MM.1S (cell line): Measurements from ENCODE around the gene PALB2.

Experiments
- DNase-seq: peaks from one replicate; pipeline ENCODE4 v3.0.0-alpha.2; 2015
- H2AFZ ChIP-seq: fragments of 300-600 bp; sonication (generic); 2 replicates; pipeline ENCODE4 v1.6.0; 2016; ENCODE audit warnings: antibody characterized with exemption, low read length
- H3F3A ChIP-seq: fragments of 300-600 bp; sonication (generic); 2 replicates; pipeline ENCODE4 v1.6.1; 2016; ENCODE audit warnings: mild to moderate bottlenecking, antibody characterized with exemption, low read length, moderate library complexity, mixed read lengths; ENCODE audit not compliant: insufficient read depth
- H3K27ac ChIP-seq: fragments of 300-600 bp; sonication (generic); 2 replicates; pipeline ENCODE4 v1.5.1; 2016; ENCODE audit warnings: mild to moderate bottlenecking, low read length
- H3K27me3 ChIP-seq: fragments of 300-600 bp; sonication (generic); replicated peaks from 2 replicates; pipeline ENCODE4 v1.6.0; 2016; ENCODE audit warnings: low read length; ENCODE audit not compliant: insufficient read depth
- H3K36me3 ChIP-seq: fragments of 300-600 bp; sonication (generic); replicated peaks from 2 replicates; pipeline ENCODE4 v1.6.1; 2016; ENCODE audit warnings: mild to moderate bottlenecking, low read length, mixed read lengths; ENCODE audit not compliant: insufficient read depth
- H3K4me1 ChIP-seq: fragments of 300-600 bp; sonication (generic); 2 replicates; pipeline ENCODE4 v1.6.1; 2016; ENCODE audit warnings: low read length, mixed read lengths
- H3K4me2 ChIP-seq: fragments of 300-600 bp; sonication (generic); 2 replicates; pipeline ENCODE4 v1.6.0; 2016; ENCODE audit warnings: low read depth, low read length
- H3K4me3 ChIP-seq: fragments of 300-600 bp; sonication (generic); 2 replicates; pipeline ENCODE4 v1.5.1; 2016; ENCODE audit warnings: low read length, mixed read lengths
- H3K79me2 ChIP-seq: fragments of 300-600 bp; sonication (generic); 2 replicates; pipeline ENCODE4 v1.6.1; 2016; ENCODE audit warnings: mixed run types, low read length, mixed read lengths
- H3K9ac ChIP-seq: fragments of 300-600 bp; sonication (generic); 2 replicates; pipeline ENCODE4 v1.6.1; 2016; ENCODE audit warnings: low read length, mixed read lengths
- H3K9me2 ChIP-seq: fragments of 300-600 bp; sonication (generic); replicated peaks from 2 replicates; pipeline ENCODE4 v1.6.1; 2016; ENCODE audit warnings: mild to moderate bottlenecking, low read length, mixed read lengths; ENCODE audit not compliant: insufficient read depth
- H3K9me3 ChIP-seq: fragments of 300-600 bp; sonication (generic); replicated peaks from 2 replicates; pipeline ENCODE4 v1.6.1; 2016; ENCODE audit warnings: mild to moderate bottlenecking, low read length, mixed read lengths; ENCODE audit not compliant: insufficient read depth
- H4K20me1 ChIP-seq: fragments of 300-600 bp; sonication (generic); 2 replicates; pipeline ENCODE4 v1.6.1; 2016; ENCODE audit warnings: mild to moderate bottlenecking, low read length, moderate library complexity, mixed read lengths; ENCODE audit not compliant: insufficient read depth
- EZH2 ChIP-seq: fragments of 300-600 bp; sonication (generic); optimal IDR thresholded peaks from 2 replicates; pipeline ENCODE3; 2017; ENCODE audit warnings: low read depth, mild to moderate bottlenecking, antibody characterized with exemption, low read length, mixed read lengths
- EZH2phosphoT487 ChIP-seq: fragments of 300-600 bp; sonication (generic); IDR thresholded peaks from 2 replicates; pipeline ENCODE4 v1.6.1; 2018; ENCODE audit warnings: antibody characterized with exemption, low read length
- TF ChIP-seq, protein P1 (sequence below): fragments of 300-600 bp; sonication (generic); IDR thresholded peaks from 2 replicates; pipeline ENCODE4 v1.5.1; 2016; ENCODE audit warnings: antibody characterized with exemption, low read length, mixed read lengths

Gene PALB2

DNA sequence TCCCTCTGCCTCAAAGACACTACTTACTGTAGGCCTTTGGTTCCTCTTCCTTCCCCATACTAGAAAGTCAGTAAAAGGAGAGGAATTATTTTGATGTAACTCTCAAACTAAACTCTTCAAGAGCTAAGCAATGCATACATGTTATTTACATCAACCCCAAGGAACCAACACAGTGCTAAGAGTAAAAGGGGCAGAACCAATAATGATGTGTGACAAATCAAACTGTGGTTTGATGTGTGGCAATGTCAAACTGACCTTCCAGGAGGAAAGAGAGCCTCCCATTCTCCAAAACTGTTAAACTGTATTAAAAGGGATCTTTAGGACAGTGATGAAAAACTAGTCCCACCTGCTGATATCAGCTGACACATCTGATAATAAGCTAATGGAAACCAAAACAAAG is 60.7 kb downstream of the PALB2 start:
- Histone ChIP-seq H3K9me2 (no peaks in the 10 kb centered on the region), H3K36me3 (peaks cover 22% of the 10 kb centered on the region), H2AFZ (no peak overlapping the region), H3K27me3 (no peaks in the 10 kb centered on the region), H3K79me2 (no peaks in the 10 kb centered on the region), H3K9ac (no peak overlapping the region), H3F3A (no peaks in the 10 kb centered on the region), H4K20me1 (no peaks in the 10 kb centered on the region), H3K27ac (no peak overlapping the region), H3K4me3 (no peak overlapping the region), H3K4me1 (no peaks in the 10 kb centered on the region), H3K4me2 (no peak overlapping the region), H3K9me3 (no peaks in the 10 kb centered on the region)
- DNase-seq: no peak
- no peak for TF ChIP-seq EZH2
- TF ChIP-seq, protein P1, sequence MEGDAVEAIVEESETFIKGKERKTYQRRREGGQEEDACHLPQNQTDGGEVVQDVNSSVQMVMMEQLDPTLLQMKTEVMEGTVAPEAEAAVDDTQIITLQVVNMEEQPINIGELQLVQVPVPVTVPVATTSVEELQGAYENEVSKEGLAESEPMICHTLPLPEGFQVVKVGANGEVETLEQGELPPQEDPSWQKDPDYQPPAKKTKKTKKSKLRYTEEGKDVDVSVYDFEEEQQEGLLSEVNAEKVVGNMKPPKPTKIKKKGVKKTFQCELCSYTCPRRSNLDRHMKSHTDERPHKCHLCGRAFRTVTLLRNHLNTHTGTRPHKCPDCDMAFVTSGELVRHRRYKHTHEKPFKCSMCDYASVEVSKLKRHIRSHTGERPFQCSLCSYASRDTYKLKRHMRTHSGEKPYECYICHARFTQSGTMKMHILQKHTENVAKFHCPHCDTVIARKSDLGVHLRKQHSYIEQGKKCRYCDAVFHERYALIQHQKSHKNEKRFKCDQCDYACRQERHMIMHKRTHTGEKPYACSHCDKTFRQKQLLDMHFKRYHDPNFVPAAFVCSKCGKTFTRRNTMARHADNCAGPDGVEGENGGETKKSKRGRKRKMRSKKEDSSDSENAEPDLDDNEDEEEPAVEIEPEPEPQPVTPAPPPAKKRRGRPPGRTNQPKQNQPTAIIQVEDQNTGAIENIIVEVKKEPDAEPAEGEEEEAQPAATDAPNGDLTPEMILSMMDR: no peak
- TF ChIP-seq EZH2phosphoT487: no peak

DNA sequence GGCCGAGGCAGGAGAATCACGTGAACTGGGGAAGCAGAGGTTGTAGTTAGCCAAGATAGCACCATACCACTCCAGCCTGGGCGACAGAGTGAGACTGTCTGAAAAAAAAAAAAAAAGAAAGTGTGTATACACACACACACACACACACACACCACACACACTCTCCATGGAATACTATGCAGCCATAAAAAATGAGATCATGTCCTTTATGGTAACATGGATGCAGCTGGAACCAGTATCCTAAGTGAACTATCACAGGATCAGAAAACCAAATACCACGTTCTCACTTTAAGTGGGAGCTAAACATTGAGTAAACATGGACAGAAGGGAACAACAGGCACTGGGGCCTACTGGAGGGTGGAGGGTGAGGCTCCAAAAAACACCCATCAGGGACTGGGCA is 61.7 kb downstream of the PALB2 start:
- TF ChIP-seq, protein P1: no peak
- no peaks in the 10 kb centered on the region for H3F3A ChIP-seq
- H3K9me2 ChIP-seq: no peaks in the 10 kb centered on the region
- no peak overlapping the region for H3K4me2 ChIP-seq
- no peak overlapping the region for H3K27ac ChIP-seq
- DNase-seq: no peak
- H4K20me1 ChIP-seq: no peaks in the 10 kb centered on the region
- no peaks in the 10 kb centered on the region for H3K79me2 ChIP-seq
- H3K36me3 ChIP-seq: peaks cover 12% of the 10 kb centered on the region
- H3K4me1 ChIP-seq: no peaks in the 10 kb centered on the region
- no peak overlapping the region for H3K4me3 ChIP-seq
- no peaks in the 10 kb centered on the region for H3K27me3 ChIP-seq
- H3K9ac ChIP-seq: no peak overlapping the region
- no peak overlapping the region for H2AFZ ChIP-seq
- no peaks in the 10 kb centered on the region for H3K9me3 ChIP-seq

DNA sequence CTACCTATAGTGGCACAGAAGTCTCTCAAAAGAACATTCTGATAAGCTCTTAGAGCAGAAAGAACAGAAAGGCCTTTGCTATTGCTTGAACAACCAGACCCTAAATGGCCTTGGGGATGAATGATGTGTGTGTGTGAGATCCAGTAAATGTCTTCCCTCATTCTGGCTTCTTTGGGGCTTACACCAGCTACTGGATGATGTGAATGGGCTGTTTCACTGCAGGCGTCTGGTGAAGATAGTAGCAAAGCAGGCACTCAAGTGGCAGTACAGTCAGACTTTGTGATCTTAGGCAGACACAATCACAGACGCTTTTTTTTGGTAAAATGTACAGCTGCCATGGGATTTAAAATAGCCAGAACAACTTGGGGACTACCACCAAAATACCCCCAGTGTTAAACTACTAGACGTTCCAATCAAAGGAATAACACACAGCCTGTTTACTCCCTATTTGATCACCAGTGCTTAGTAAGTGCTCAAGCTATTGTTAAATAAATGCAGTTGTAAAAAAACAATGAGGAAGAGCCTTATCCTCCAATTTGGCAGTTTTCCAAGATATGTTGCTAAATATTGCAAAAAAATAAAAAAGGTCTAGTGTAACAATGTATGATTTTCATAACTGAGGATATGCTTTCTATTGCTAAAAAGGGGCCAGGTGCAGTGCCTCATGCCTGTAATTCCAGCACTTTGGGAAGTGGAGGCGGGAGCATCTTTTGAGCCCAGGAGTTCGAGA is 62.8 kb downstream of the PALB2 start:
- no peak overlapping the region for H2AFZ ChIP-seq
- H3K9me2 ChIP-seq: no peaks in the 10 kb centered on the region
- H3F3A ChIP-seq: no peaks in the 10 kb centered on the region
- H3K36me3 ChIP-seq: peaks cover 11% of the 10 kb centered on the region; the same call in 1 of the 2 replicates
- no peaks in the 10 kb centered on the region for H3K9me3 ChIP-seq
- no peak overlapping the region for H3K9ac ChIP-seq
- no peaks in the 10 kb centered on the region for H3K27me3 ChIP-seq
- no peaks in the 10 kb centered on the region for H4K20me1 ChIP-seq
- no peak overlapping the region for H3K4me3 ChIP-seq
- DNase-seq: no peak
- no peaks in the 10 kb centered on the region for H3K4me1 ChIP-seq
- TF ChIP-seq EZH2phosphoT487 (no peak), EZH2 (no peak)
- TF ChIP-seq, protein P1: no peak
- H3K4me2 ChIP-seq: no peak overlapping the region
- H3K79me2 ChIP-seq: no peaks in the 10 kb centered on the region
- no peak overlapping the region for H3K27ac ChIP-seq
